ENCODE data around the gene CLDN9.
A peak's percentile ranks its signal among the peaks of the same experiment; 100 is the strongest.

Gene CLDN9

DNA sequence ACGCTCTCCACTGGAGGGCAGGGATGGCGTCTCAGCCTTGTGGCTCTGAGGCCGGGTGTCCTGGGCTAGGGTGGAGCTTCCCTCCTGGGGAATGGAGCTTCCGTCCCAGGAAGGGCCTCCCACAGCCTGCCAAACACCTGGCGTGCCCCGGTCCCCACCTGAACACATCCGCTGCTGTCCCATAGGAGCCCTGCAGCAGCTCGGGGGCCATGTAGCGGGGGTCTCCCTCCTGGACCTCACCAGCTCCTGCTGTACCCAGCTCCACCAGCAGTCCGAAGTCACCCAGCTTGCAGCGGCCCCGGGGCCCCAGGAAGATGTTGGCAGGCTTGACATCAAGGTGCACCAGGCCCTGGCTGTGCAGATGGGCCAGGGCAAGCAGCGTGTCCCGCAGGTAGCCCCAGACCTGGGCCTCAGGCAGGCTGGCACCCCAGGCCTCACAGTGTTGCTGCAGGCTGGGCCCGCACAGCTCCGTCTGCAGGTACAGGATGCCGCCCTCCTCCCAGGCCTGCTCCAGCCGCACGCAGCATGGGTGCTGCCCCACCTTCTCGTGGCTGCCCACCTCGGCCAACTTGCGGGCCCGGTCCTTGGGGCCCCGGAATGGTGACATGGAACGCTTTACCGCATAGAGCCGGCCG is 37.4 kb upstream of the CLDN9 start:
- no peak for DNase-seq

GRCh38 chr16:2976201-2976600 is 36.5 kb upstream of the CLDN9 start:
- DNase-seq = no peak

- no peak for DNase-seq
Observed at GRCh38 chr16:2976673-2977072, 36.0 kb upstream of the CLDN9 start.

DNA sequence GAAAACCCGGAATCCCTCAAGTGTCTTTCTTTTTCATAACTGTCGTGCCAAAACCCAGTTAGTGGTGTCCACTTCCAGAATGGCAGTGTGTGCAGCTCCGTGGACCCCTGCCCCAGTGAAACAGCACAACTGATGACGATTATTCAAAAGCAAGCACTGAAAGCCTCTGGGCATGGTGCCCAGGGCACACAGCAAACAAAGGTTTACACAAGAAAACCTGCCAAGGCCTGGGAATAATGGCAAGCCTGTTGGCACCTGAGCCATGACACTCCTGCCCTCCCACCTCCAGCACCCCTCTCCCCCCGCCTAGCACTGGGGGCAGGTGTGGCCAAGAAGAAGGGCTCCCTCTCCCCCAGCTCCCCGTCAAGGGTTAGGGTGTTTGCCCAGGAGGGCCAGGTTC is 35.3 kb upstream of the CLDN9 start:
- DNase-seq = no peak

DNA sequence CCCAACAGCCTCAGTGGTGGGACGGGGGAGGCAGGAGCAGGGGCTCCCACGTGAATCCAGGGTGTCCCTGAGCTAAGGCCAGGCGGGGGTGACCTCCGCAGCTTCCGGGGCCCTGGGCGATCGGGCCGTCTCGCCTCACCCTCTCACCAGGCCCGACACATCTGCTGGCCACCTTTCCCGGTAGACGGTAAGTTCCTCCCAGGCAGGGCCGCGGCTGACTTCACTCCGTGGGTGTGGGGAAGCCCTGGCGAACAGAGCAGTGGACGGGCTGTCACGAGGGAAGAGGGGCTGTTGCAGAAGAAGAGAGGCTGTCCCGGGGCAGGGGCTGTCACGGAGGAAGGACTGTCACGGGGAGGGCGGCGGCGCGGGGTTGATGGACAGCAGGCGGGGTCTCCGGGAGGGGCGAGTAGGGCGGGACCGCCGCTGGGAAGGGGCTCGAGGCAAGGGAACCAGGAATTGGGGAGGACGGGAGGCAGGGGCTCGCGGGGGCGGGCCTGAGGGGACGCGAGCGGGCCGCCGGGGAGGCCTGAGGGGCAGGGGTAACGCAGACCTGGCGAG is 33.0 kb upstream of the CLDN9 start:
- DNase-seq = no peak

DNA sequence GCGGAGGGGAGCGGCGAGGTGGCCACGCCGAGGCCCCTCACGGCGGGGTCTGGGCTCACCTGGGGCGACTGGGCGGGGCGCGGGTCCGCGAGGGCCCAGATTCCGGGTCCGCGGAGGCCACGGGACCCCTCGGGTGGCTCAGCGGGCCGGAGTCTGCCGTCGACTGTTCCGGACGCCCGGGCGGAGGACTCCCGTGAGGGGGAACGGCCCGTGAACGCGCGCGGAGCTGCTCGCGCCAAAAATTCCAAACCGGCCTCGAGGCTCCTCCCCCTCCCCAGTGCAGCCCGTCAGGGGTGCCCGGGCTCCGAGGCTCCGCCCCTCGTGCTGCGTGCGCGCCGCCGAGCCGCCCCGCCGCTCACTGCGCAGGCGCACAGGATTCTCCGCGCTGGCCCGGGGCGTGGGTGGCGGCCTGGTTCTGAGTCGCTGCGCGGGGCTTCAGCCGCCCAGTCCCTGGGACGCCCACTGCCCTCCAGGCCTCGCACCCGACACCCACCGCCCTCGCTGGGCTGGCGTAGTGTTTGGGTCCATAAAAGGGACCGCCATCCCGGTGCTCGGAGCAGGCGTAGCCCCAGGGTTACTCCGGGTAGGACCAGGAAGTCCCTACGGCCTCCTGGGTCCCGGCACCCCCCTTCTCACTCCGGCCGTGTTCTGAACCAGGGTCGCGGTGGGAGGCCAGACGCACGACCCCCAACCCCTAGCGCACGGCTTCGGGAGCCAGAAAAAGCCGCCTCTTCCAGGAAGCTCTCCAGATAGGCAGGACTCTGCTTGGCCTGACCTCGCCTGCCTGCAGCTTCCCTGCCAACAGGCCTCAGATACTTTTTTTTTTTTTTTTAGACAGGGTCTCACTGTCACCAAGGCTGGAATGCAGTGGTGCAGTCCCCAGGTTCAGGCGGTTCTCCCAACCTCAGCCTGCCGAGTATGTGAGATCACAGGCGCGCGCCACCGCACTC is 32.2 kb upstream of the CLDN9 start, which contains the start of gene PKMYT1:
TSS of gene PKMYT1 (minus strand) at position 220 of the 950 bp plus-strand sequence. CDS start 789 bp downstream, outside the sequence.
- peak; percentile 96 for DNase-seq

- no peak for DNase-seq
Observed at GRCh38 chr16:2981177-2981898, 31.4 kb upstream of the CLDN9 start.

- no peak for DNase-seq
Observed at GRCh38 chr16:2981899-2982250, 30.8 kb upstream of the CLDN9 start.

GRCh38 chr16:2982402-2982801 is 30.3 kb upstream of the CLDN9 start:
- no peak for DNase-seq

- DNase-seq = peak; percentile 76
Observed at GRCh38 chr16:2983706-2984136, 29.0 kb upstream of the CLDN9 start.

DNA sequence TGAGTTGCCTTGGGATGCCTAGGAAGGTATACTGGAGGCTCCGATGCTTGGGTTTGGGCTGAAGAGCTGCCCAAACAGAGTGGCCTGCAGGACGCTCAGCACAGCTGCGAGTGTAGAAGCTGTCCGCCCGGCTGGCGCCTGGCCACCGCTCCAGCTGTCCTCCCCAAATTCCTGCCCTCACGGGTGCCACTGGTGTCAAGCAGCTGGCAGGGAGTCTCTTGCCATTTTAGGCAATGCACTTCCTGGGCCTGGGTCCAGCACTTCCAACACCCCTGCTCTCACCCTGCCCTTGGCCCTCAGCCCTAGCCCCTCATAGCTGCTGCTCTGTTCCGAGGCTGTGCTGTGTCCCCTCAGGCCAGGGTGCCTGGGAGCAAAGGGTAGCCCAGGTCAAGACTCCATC is 27.3 kb upstream of the CLDN9 start:
- no peak for DNase-seq

DNA sequence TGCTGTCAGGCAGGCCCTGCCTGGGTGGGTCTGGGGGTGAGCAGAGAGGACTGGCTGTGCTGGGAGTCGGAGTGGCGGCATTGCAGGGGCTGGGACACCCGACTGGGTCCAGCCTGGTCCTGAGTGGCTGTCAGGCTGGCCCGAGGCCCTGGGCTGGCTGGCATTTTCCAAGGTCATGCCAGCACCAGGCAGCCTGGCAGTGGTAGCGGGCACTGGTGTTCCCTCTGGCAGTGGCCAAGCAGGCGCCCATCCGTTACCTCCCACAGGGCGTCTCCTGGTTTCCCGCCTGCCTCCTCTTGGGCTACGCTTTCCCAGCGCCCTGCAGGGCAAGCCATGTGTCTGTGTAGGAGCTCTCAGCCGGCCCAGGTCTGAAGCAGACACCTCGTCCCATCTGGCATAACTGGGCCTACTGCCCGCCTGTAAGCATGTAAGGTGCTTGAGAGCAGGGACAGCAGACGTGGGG is 26.8 kb upstream of the CLDN9 start:
- DNase-seq = no peak

GRCh38 chr16:2986623-2987188 is 26.0 kb upstream of the CLDN9 start:
- no peak for DNase-seq

DNA sequence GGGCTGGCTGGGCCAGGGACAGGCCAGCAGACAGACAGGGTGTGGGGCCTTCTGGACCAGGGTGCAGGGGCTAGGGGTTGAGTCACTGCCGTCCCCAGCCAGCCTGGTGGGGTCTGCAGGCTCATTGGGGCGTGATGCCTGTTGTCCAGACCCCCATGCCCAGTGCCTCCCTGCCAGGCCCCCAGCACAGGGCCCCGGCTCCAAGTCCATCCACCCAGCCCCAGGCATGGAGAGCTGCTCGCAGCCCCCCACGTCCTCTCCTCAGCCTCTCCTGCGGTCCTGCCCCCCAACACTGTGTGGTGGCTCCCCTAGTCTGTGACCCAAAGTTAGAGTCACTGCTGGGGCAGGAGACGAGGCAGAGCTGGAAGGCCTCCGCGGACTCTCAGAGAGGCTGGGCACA is 25.4 kb upstream of the CLDN9 start:
- DNase-seq = no peak

- DNase-seq = no peak
Observed at GRCh38 chr16:2987833-2988232, 24.9 kb upstream of the CLDN9 start.

DNA sequence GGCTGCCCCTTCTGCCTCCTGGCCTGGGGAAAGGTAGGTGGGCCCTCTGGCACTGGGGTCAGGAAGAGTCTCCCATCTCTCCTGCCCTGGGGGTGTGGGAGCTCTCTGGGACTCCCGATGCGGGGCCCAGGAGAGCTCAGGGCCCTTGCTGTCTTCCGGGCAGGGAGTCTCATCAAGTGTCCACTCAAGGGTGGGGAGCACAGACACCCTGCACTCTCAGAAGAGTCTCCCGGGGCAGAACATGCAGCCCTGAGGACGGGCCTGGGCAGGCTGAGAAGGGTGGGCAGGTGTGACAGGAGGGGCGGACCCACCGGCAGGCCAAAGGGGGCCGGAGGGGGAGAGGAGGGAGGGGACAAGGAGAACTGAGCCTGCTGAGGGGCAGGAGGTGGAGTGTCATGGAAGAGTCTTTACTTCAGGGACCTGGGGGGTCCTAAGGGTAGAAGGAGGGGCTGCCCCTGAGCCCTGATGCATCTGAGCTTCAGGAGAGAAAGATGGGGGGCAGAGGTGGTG is 24.1 kb upstream of the CLDN9 start:
- DNase-seq = no peak

- no peak for DNase-seq
Observed at GRCh38 chr16:2990891-2991290, 21.8 kb upstream of the CLDN9 start.

DNA sequence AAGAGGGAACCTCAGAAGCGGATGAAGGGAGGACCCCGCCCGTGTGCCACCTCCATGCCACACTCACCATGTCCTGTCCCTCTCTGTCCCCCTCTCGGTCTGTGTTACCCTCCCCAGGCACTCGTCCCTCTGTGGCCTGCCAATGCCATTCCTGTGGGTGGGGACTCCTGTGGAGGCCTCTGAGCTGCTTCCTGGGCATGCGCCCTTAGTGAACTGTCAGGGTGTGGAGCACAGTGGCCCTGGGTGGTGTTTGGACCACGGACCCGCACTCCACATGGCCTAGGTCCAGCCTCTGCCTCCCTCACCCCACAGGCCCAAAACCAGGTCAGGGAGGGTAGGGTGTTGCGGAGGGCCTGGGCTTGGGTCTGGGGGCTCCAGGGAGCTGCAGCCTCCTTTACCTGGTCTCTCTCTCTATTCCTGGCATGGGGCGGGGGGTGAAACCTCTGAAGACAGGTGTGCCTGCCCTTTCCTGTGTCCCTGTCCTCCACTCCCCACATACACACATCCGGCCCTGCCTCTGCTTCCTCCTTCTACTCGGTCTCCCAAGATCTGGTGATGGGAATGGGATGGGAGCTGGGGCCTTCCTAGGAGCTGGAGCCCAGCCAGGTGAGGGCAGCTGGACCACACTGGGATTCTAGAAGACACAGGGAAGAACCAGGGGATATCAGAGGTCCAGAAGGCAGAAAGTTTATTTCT is 21.0 kb upstream of the CLDN9 start:
- no peak for DNase-seq

GRCh38 chr16:2992383-2993081 is 20.2 kb upstream of the CLDN9 start:
- no peak for DNase-seq

GRCh38 chr16:2996298-2996697 is 16.4 kb upstream of the CLDN9 start:
- no peak for DNase-seq

DNA sequence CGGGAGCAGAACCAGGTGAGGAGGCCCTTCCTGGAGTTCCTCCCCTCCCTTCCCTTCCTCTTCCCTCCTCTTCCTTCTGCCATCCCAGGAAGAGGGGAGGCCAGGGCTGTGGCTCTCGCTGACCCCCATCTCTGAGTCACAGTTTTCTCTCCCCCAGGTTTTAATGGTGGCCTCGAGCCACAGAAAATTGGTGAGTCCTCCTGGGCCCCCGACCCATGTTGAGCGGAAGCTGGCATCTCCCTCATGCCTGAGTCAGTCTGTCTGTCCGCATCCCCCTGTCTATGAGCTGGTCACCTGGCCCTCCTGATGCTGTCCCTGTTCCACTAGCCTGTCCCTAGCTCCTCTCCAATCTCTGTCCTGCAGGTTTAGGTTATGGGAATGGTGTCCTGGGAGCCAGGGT is 12.8 kb upstream of the CLDN9 start:
- DNase-seq = no peak
